K562 (cell line): Measurements from ENCODE around the gene SPATA13. TPM values are rescaled to one million over a fixed set of nuclear protein-coding genes. Genes with fewer than 3 reads are reported as not detected.
"Not testable (repeated sequence)": the region's sequence is repeated elsewhere in the genome, so short reads cannot be mapped to it uniquely, and the experiment has no call there.

Source experiments
- ATAC-seq: fragments of 200-7000 bp; cut with Tn5 transposase; 3 replicates; pipeline ENCODE4 v1.9.1; 2020; ENCODE audit warnings: moderate library complexity
- BruUV-seq: library from RNA; stranded (reverse); fragments of 400-500 nt; replicated peaks from 2 replicates; lab custom pipeline; 2021; lab: Mats Ljungman, UMichigan
- CTCF ChIA-PET: fragments of 300-600 bp; formaldehyde crosslinking; extraction: SDS; loops from one replicate; lab custom pipeline; 2021; ENCODE audit warnings: low intra/inter-chr PET ratio; lab: Yijun Ruan, JAX
- POLR2A ChIA-PET: fragments of 300-600, 350-650 bp; sonication (Branson Sonifier 250); formaldehyde crosslinking; extraction: SDS; loops from one replicate; lab custom pipeline; 2021; ENCODE audit warnings: antibody characterized with exemption, inconsistent platforms; lab: Yijun Ruan, JAX
- DNase-seq, 4 experiments: peaks; one replicate each; pipeline versions ENCODE4 v3.0.0 to v3.0.0-alpha.2; 2011 to 2018; ENCODE audit warnings: low spot score in 3 of 4, mixed read lengths in 3 of 4; ENCODE audit errors: extremely low read depth in 1 of 4
- FAIRE-seq: peaks from 2 replicates; lab custom pipeline; 2011; peaks lifted over from hg19 to GRCh38; lab: Jason Lieb, UNC
- H2AFZ ChIP-seq: 2 replicates; pipeline ENCODE4 v1.6.0; 2011; ENCODE audit warnings: low read depth, low read length, control low read depth, inconsistent platforms
- H3K27ac ChIP-seq: fragments of 200-600 bp; 3 replicates; pipeline ENCODE4 v1.8.0; 2011; ENCODE audit warnings: low read depth, mild to moderate bottlenecking, control low read depth, inconsistent platforms, low read length, moderate library complexity, mixed read lengths; ENCODE audit errors: extremely low read depth
- H3K27me3 ChIP-seq, 2 experiments: fragments of 300-600 bp in 1 of 2; 2 replicates in 1 of 2; 3 replicates in 1 of 2; pipeline versions ENCODE4 v1.6.0 to v1.8.0; 2011; ENCODE audit warnings: inconsistent platforms in 2 of 2, low read length in 2 of 2, mild to moderate bottlenecking in 1 of 2, mixed read lengths in 1 of 2, moderate library complexity in 1 of 2; ENCODE audit not compliant: control insufficient read depth in 2 of 2, insufficient read depth in 2 of 2
- H3K36me3 ChIP-seq: fragments of 300-600 bp; 3 replicates; pipeline ENCODE4 v1.8.0; 2011; ENCODE audit warnings: mild to moderate bottlenecking, low read length, inconsistent platforms; ENCODE audit not compliant: control insufficient read depth, insufficient read depth
- H3K4me1 ChIP-seq, 2 experiments: fragments of 200-600 bp in 1 of 2; replicated peaks in 1 of 2; 2 replicates in 1 of 2; 3 replicates in 1 of 2; pipeline versions ENCODE4 v1.5.1 to v1.8.0; 2011; ENCODE audit warnings: inconsistent platforms in 2 of 2, low read length in 2 of 2, mild to moderate bottlenecking in 1 of 2, mixed read lengths in 1 of 2, moderate library complexity in 1 of 2; ENCODE audit not compliant: control insufficient read depth in 2 of 2, insufficient read depth in 2 of 2
- H3K4me2 ChIP-seq: 2 replicates; pipeline ENCODE4 v1.6.1; 2011; ENCODE audit warnings: low read length, control low read depth, inconsistent platforms, mixed read lengths; ENCODE audit not compliant: insufficient read depth
- H3K4me3 ChIP-seq: fragments of 200-600 bp; sonication (generic), shearing (Covaris generic); 2 replicates; pipeline ENCODE4 v1.5.1; 2016; ENCODE audit warnings: control low read depth, inconsistent platforms
- H3K79me2 ChIP-seq: fragments of 200-600 bp; 3 replicates; pipeline ENCODE4 v1.8.0; 2011; ENCODE audit warnings: low read length, inconsistent platforms; ENCODE audit not compliant: control insufficient read depth, insufficient read depth
- H3K9ac ChIP-seq, 2 experiments: 2 replicates each; pipeline versions ENCODE4 v1.6.0 to v1.6.1; 2011; ENCODE audit warnings: low read depth in 2 of 2, low read length in 2 of 2, control low read depth in 1 of 2, inconsistent platforms in 1 of 2, mild to moderate bottlenecking in 1 of 2, mixed read lengths in 1 of 2; ENCODE audit not compliant: insufficient read depth in 1 of 2
- H3K9me1 ChIP-seq: one replicate; pipeline ENCODE4 v1.6.0; 2011; ENCODE audit warnings: inconsistent platforms, mild to moderate bottlenecking, low read length, moderate library complexity; ENCODE audit not compliant: control insufficient read depth, insufficient read depth
- H3K9me3 ChIP-seq: replicated peaks from 2 replicates; pipeline ENCODE4 v1.5.1; 2011; ENCODE audit warnings: low read depth, low read length, inconsistent platforms; ENCODE audit not compliant: control insufficient read depth, insufficient read depth
- H4K20me1 ChIP-seq: replicated peaks from 2 replicates; pipeline ENCODE4 v1.6.1; 2011; ENCODE audit warnings: low read length, inconsistent platforms, mixed read lengths; ENCODE audit not compliant: control insufficient read depth, insufficient read depth
- WGBS: fragments of 100-300 bp; shearing (Covaris generic); methylation state at CpG from one replicate; pipeline ENCODE4 v1.1.6; 2016; ENCODE audit warnings: low coverage, mixed read lengths; ENCODE audit not compliant: insufficient coverage; ENCODE audit errors: missing lambda C conversion rate; 5-methylcytosine and 5-hydroxymethylcytosine counted together
- in situ Hi-C: fragments of 300-500 bp; cut with MboI; formaldehyde crosslinking; loops from 4 replicates; pipeline ENCODE4 v1.15.0; 2018; ENCODE audit warnings: inconsistent platforms, mixed read lengths
- intact Hi-C: fragments of 100-400 bp; cut with micrococcal nuclease; formaldehyde crosslinking; loops from 2 replicates; pipeline ENCODE4 v1.14.2; 2022
- polyA plus RNA-seq, 8 experiments: library from polyadenylated mRNA; depleted of rRNA in 4 of 8; stranded (reverse) in 5 of 8; unstranded in 3 of 8; fragments of >200 nt; fragmentation: Nextera tagmentation in 2 of 8; fragmentation: Illumina TruSeq in 1 of 8; extraction: Ambion mirVana in 2 of 8; extraction: Trizol in 1 of 8; gene quantifications; 2 replicates each; pipeline versions ENCODE4 v1.2.1 to v1.2.3, GENCODE V29; 2011 to 2014; ENCODE audit warnings: inconsistent platforms in 1 of 8, missing spikeins in 1 of 8
- total RNA-seq, 7 experiments: library from RNA; depleted of rRNA in 6 of 7; stranded (reverse); fragments of >200 nt in 6 of 7; fragmentation: Illumina TruSeq in 2 of 7; extraction: Trizol in 2 of 7; gene quantifications; 2 replicates each; pipeline versions ENCODE4 v1.2.1 to v1.2.3, GENCODE V29; 2011 to 2021; ENCODE audit warnings: low replicate concordance in 1 of 7

Gene SPATA13
- total and polyA plus RNA-seq, 9 of the 15 experiments (the other 6 are each of a cell fraction or from before 2014, with no cell fraction given): 0.08 to 0.99 (median 0.21) TPM; not detected in 2

DNA sequence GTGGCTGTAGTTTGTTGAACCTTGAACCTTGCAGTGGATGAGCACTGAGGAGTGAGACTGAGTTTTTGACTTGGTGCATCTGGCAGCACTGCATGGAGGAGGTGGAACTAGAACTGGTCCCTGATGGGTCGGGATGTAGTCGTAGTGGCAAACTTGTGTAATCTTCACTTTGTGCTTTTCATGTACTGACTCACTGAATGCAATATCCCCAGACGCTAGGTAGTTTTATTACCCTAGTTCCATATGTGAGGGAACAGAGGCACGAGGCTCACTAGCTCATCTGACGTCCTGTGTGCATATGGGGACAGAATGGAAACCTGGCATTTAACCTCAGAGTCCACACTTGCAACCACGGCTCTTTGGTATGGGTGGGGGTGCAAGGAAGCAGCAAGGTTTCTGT is 159.1 kb downstream of the SPATA13 start:
- H3K4me2 ChIP-seq, H3K9me1 ChIP-seq, H4K20me1 ChIP-seq, ATAC-seq, POLR2A ChIA-PET, H2AFZ ChIP-seq, H3K27me3 ChIP-seq, DNase-seq, H3K79me2 ChIP-seq, intact Hi-C loops, FAIRE-seq, in situ Hi-C loops, H3K9me3 ChIP-seq, H3K4me3 ChIP-seq, H3K36me3 ChIP-seq, CTCF ChIA-PET, H3K27ac ChIP-seq, BruUV-seq, H3K9ac ChIP-seq, H3K4me1 ChIP-seq: not testable (repeated sequence)
- 0% methylated on average over 4 of the region's 6 CpGs for WGBS

DNA sequence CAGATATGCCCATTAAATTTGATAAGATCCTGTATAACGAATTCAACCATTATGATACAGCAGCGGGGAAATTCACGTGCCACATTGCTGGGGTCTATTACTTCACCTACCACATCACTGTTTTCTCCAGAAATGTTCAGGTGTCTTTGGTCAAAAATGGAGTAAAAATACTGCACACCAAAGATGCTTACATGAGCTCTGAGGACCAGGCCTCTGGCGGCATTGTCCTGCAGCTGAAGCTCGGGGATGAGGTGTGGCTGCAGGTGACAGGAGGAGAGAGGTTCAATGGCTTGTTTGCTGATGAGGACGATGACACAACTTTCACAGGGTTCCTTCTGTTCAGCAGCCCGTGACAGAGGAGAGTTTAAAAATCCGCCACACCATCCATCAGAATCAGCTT is 160.9 kb downstream of the SPATA13 start:
- POLR2A ChIA-PET, H3K27ac ChIP-seq, H3K79me2 ChIP-seq, H4K20me1 ChIP-seq, H3K36me3 ChIP-seq, H3K4me1 ChIP-seq, DNase-seq, FAIRE-seq, H3K9me3 ChIP-seq, H3K27me3 ChIP-seq, ATAC-seq, in situ Hi-C loops, BruUV-seq, intact Hi-C loops, H2AFZ ChIP-seq, H3K9ac ChIP-seq, H3K4me3 ChIP-seq, CTCF ChIA-PET, H3K9me1 ChIP-seq, H3K4me2 ChIP-seq: not testable (repeated sequence)
- 0% methylated on average over 5 of the region's 8 CpGs for WGBS
